NCI-H1092 (cell line): Measurements from ENCODE around the gene ST6GALNAC3.

ENCODE experiments used
- DNase-seq: peaks from one replicate; lab custom pipeline; 2025; lab: John Stamatoyannopoulos, UW

Gene ST6GALNAC3

DNA sequence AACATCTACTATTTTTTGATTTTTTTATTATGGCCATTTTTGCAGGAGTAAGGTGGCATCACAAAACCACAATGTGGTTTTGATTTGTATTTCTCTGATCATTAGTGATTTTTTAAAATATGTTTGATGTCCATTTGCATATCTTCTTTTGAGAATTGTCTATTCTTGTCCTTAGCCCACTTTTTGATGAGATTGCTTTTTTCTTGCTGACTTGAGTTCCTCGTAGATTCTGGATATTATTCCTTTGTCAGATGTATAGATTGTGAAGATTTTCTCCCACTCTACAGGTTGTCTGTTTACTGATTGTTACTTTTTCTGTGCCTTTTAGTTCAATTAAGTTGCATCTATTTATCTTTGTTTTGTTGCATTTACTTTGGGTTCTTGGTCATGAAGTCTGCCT lies 375.7 kb downstream of the ST6GALNAC3 start:
- DNase-seq = no peak

DNA sequence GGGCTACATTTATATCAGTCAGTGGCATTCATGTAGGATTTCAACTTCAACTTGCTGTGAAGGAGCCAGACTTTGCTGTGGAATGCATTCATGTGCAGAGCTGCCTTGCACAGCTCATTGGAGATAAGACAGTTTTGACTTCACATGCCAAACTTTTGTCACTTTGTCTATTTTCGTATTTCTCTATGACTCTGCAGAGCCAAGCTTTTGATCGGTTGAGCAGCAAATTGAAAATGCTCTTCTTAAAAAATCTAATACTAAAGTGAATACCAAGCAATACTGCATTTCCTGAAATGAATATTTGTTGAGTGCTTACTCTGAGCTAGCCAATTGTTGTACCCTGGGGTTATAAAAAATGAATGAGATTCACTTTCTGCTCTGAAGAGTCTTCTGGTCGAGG lies 388.7 kb downstream of the ST6GALNAC3 start:
- DNase-seq = no peak

DNA sequence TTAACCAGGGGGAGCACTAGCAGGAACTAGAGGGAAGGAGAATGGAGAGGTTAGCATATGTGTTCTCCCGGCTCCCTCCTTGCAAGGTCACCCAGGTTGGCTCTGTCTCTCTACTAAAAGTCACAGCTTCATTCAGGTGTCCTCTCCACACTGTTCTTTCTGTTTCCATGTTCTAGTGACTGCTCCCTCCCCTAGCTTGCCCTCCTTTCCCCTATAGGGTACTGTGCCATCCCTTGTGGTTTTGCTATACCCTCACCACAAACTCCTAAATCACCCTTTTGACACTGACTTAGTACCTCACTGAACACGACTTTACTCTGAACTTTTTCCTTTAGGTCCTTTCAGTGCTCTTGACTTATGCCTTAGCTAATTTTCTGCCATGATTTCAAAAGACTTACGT lies 389.3 kb downstream of the ST6GALNAC3 start:
- DNase-seq = no peak

DNA sequence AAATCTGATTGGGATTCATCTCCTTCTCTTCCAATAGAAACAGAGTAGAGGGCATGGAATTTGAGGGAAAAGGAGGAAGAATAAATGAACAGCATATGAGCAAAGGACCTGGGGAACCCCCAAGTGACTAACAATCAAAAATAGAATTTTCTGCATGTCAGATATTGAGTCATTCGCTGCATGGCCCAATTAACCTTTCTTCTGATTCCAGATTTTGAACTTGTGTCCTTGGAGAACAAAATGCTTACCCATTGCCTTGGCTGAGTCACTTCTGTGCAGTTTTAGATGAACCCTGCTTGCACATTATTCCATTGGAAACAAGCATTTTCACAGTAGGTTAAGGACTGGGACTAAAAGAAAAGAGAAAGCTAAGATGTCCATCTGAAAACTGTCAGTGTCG lies 390.5 kb downstream of the ST6GALNAC3 start:
- no peak for DNase-seq

DNA sequence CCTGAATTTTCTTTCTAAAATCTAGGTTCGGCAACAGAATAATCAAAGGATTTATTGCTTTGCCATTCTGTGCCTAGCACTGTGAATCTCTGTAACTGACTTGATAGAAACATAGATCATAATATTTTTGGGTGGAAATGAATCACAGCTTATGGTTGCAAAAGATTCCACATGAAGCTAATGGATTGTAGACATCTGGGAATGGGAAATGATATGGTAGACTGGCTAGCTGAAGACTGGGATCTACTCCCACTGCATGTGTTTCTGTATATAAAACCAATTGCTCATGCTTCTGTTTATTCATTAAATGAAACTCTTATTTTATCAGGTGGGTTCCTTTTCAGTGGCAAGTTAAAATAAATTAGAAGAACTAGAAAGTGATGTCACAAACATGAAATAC lies 395.6 kb downstream of the ST6GALNAC3 start:
- DNase-seq = no peak

DNA sequence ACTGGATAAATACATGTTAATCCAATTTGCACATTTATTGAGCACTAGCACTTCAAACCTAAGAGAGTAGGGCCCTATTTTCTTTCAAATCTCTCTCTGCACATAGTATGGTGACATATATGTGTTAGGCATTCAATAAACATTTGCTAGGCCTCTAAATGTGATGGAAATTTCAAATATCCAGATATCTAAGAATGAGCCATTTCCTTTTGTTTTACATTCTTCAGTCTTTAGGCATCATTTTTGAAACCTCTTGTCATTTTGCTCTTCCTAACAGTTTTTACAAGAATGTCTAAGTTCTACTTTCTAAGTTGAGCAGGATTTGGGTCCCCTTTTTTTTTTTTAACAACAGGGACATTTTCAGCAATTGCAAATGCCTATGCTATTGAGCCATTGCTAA lies 397.0 kb downstream of the ST6GALNAC3 start:
- no peak for DNase-seq

DNA sequence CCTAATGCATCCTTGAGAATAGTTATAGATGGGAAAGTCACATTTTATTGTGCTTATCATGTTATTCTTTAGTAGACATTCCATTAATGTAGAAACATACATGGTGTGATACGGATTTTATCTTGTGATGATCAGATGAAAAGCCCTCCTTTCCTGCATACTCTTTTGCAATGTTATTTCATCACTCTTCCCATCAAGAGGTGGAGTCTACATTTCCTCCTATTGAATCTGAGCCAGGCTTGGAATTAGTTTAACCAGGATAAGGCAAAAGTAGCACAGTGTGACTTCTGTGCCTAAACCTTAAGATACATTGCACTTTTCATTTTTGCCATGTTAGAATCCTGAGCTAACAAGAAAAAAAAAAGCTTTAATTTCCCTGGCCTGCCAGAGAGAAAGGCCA lies 399.0 kb downstream of the ST6GALNAC3 start:
- DNase-seq = no peak

DNA sequence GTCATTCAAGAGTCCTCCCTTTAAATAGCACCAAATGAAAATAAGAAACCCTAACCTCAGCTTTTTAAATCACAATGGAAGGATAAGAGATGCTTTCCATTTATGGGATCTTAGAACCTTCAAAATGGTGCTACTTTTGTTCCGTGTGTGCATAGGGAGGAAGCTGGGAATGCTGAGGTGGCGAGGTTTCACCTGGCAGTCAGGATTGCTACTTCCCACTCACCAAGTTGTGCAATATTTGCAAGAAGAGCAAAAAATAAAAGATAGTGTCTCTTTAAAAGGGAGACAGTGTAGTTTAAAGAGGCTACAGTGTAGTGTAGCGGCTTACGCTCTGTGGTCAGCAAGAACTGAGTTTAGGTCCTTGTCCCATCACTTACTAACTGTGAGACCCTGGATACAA lies 400.4 kb downstream of the ST6GALNAC3 start:
- DNase-seq = no peak

DNA sequence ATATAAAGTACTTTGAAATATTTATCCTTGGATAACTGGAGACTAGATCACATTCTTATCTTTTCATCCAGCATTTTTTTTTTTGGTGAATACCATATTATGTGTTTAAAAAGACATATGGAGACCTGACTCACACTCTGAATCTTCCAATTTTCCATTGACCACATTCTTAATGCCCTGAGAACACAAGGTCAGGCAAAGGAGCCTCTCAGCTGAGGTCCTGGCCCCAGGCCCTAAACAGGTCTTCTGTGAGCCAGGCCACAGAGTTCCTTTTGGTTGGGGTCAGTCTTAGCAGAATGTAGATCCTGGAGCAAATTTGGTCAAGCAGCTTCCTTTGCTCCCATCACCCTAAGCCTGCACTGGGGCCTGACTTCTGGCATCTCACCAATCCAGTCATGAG lies 402.6 kb downstream of the ST6GALNAC3 start:
- DNase-seq = no peak

DNA sequence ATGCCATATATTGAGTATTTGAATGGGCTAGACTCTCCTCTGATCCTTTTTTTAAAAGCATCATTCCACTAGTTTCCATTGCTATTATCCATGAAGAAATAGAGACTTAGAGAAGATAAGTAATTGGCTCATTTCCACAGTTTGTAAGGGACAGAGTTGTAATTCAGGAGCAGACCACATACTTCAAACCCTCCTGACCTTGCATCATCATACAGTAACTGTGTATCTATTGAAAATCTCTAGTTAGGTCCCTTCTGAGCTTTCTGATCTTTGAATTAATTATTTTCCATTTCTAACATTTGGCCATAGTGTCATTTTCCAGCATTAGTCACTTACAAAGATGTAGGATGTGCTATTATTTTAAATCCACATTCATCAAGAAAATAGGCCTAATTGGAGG lies 406.3 kb downstream of the ST6GALNAC3 start:
- DNase-seq = no peak

DNA sequence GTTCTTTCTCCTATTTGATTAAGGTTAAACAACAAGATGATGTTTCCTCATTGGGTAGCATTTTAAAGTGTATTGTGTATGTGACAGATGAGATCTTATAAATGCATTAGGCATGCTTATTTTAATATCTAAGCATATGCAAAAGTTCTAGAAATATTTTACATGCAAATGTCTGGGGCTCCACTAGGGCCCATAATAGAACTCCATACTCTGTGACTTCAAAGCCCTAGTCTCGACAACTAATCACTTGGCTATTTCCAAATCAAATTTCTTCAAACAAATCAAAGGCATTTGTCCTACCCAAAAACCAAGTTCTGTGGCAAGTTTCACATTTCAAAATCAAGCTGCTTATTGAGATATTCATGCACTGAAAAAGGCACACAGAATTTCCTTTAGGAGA lies 407.1 kb downstream of the ST6GALNAC3 start:
- DNase-seq = no peak

DNA sequence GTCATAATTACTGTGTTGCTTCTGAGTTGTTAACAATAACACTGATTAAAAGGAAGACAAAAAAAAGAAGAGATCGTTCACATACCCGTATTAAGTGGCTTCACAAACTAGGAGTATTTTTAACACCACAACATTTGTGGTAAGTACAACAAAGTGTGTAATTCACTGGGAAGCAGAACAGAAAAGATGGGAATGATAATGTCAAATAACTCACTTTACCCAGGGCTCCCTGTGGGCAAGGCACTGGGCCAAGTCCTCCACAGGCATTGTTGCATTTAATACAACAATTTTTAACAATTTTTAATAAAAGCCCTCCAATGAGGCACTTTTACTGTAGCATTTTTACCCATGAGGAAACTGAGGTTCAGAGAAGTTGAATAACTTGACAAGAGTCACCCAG lies 407.7 kb downstream of the ST6GALNAC3 start:
- DNase-seq = no peak

DNA sequence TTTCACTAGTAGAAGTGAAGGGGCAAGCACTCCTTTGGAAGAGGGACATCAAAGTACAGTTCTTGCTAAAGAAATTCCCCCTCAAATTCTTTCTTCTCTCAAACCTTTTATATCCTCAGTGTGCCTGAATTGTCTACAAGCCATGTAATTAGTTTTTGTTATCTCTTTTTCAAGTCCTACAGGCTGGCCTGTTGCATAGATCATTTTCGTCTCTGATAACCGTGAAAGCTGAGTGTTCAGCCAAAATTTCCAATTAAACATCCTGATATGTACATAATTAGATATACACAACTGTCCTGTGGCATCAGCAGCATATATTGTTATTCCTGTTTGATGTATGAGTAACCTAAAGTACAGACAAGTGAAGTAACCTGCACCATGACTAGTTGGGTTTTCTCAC lies 417.2 kb downstream of the ST6GALNAC3 start:
- DNase-seq = no peak

DNA sequence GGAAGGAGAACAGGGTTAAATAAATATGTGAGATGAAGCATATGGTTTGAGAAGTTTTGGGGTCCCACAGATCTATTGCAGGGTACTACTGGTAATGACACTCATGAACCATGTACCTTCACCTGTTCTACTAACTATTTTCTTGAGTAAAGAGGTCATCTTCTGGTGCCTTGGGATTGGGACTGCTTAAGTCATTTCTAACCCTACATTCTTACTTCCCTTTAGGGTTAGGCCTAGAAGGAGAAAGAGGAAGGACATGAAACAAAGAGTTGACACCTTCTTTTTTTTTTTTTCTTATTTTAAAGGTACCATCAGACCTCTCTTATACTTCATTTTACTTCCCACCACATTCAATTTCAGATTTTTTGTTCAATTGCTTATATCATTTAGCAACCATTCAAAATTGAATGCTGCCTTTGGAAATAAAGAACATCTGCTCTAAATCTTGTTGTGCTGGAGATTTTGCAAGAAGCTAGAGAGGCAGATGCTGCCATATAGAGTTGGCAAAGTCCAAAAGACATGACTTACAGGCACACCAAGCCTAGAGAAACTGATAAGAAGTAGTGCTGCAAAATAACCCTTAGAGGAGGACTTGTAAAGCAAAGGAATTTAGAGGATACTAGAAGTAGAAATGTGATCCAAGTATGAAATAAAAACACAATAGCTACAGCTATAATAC lies 418.3 kb downstream of the ST6GALNAC3 start:
- no peak for DNase-seq

DNA sequence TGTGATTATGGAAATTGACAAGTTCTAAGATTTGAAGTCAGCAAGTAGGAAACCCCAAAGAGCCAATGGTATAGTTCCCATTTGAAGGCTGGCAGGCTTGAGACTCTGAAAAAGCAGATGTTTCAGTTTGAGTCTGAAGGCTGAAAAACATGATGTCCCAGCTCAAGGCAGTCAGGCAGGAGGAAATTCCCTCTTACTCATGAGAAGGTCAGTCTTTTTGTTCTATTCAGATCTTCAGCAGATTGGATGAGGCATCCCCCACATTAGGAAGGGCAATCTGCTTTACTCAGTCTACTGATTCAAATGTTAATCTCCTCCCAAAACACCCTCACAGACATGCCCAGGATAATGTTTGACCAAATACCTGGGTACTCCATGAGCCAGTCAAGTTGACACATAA lies 420.3 kb downstream of the ST6GALNAC3 start:
- no peak for DNase-seq

DNA sequence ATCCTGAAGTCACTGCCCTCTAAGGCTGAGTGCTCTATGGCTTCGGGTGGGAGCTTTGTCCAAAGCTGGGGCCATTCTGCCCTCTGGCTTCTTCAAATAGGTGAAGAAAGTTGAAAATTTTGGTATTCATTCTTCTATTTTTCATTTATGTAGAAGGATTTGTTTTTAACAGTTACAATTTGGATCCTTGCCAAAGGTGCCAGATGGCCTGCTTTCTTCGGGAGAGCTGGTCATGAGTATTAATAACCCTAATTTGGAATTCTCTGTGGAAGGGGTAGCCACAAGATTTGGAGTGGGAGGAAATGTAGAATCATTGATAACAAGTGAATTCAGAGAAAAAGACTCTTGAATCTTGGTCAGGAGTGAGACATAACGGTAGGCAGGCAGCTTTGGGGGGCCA lies 422.3 kb downstream of the ST6GALNAC3 start:
- no peak for DNase-seq

DNA sequence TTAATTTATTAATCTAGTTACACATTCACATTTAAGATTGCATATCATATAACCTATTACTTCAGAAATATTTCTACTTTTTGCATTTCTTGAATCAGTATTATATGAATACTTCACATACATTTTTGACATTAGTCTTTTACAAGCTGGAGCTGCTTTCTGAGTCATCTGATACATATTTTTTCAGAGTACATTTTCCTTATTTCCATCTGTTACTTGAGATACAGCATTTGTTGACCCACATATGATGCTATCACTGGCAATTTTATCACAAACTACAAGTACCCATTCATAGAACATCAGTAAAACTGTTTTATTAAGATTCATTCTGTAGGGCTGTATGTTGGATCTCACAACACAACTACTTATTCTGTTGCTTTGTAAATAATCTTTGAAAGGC lies 425.6 kb downstream of the ST6GALNAC3 start:
- no peak for DNase-seq

DNA sequence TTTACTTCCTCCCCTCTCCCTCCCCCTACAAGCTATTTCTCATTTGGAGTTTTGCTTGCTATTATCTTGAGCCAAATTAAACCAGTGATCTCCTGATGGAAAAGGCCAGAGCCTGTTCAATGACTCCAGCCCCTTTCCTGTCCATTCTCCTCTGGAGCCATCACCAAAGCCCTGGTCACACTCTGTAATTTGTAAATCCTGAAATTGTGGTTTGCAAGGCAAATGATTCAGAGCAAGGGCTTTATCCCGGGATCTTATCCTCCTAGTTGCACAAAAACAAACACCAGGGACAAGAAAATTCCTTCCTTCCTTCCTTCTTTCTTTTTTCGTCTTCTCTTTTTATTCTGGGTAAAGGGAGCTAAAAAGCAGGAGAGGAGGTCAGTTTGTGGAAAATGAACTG lies 426.6 kb downstream of the ST6GALNAC3 start:
- no peak for DNase-seq

DNA sequence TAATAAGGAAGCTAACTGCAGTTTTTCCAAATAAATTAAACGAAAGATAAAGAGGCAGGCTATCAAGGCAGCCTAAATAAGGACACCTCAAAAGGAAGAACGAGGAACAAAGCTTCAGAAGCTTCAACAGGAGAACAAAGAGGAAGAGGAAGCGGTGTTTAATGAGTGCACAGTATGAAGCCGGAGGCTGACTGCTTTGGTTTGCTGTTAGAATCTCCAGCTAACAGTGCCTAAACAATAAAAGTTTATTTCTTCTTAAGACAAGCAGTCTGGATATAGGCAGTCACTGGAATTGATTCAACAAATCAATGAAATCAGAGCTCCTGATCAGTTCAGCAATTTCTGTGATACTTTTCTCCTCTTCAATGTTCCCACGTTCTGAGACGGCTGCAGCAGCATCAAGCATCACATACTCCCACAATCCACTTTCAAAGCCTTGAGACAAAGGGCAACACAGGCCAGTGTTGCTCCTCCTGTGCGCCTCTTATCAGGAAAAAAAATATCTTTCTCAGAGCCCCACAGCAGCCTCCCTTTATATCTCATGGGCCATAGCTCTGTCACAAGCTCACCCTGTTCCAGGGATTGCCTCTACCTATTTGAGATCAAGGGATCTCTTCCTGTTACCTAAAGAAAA lies 427.2 kb downstream of the ST6GALNAC3 start:
- no peak for DNase-seq

DNA sequence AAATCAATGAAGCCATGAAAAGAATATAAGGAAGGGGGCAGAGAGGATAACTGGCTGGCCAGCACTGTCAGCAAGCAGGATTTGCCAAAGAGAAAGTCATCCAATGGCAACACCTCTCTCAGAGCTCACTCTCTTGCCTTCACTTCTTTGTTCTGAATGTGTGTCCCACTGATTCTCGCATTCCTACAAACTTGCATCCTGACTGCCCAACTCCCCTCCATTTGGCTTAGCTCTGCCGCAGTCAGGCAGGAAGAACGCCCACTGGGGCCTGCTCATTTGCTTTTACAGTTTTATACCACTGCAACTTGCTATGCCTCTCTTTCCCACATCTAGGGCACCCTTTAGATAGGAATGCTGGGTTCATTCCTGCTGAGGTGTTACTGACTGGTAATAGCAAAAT lies 428.6 kb downstream of the ST6GALNAC3 start:
- DNase-seq = no peak

DNA sequence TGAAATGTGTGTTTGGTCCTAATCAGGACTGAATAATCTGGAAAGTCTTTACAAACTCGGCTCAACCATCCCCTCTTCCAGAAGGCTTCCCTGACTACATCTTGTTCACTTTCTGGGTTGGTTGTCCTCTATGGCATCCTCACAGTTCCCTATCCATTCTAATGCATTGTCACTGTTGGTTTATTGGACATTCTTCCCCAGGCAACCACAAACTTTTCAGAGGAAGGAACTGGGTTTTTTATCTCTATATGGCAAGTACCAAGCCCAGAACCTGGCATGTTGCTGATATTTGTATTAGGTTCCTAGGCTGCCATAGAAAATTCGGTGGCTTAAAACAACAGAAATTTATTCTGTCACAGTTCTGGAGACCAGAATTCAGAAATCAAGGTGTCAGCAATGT lies 429.2 kb downstream of the ST6GALNAC3 start:
- no peak for DNase-seq

DNA sequence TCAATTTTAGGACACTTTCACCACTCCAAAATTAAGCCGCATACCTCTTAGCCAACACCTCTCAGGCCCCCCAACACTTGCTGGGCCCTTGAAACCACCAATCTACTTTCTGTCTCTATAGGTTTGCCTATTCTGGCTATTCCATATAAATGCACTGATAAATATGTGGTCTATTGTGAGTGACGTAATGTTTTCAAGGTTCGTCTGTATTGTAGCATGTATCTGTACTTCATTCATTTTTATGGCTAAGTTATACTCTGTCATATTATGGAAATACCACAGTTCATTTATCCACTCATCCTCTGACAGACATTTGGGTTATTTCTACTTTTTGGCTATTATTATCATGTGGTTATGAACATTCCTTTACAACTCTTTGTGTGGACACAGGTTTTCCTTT lies 432.8 kb downstream of the ST6GALNAC3 start:
- DNase-seq = no peak

DNA sequence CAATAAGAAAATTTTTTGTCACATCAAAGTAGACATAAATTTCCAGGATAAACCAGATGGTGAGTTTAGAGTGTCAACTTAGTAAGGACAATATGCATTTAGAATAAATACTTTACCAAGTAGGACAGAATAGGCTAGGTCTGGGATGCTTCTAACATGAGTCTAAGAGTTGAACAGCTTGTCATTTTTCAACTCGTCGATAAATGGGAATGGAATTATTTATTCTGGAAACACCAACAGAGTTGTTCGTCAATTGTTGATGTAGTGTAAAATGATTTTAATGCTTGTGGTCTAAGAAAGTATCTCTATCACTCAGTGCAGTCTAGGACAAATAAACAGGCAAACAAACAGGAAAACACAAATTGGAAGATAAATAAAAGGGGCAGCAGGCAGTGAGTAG lies 434.3 kb downstream of the ST6GALNAC3 start:
- DNase-seq = no peak
